Chondrocyte (in vitro differentiated cells): ENCODE data around the gene CEP97. TPM values are rescaled to one million over a fixed set of nuclear protein-coding genes. Genes with fewer than 3 reads are reported as not detected.
"Not testable (repeated sequence)": the region's sequence is repeated elsewhere in the genome, so short reads cannot be mapped to it uniquely, and the experiment has no call there.

Experiments
- DNase-seq: peaks from one replicate; pipeline ENCODE4 v3.0.0; 2021; ENCODE audit warnings: mixed read lengths, low spot score
- H3K27ac Mint-ChIP-seq: one replicate; pipeline ENCODE4 v1.8.0; 2021; ENCODE audit warnings: mild to moderate bottlenecking, moderate library complexity, mixed read lengths; ENCODE audit not compliant: unreplicated experiment
- H3K27me3 Mint-ChIP-seq: 2 replicates; pipeline ENCODE4 v1.8.0; 2021; ENCODE audit warnings: low read depth, mixed read lengths
- H3K36me3 Mint-ChIP-seq: 2 replicates; pipeline ENCODE4 v1.8.0; 2021; ENCODE audit warnings: low read depth, mixed read lengths
- H3K4me1 Mint-ChIP-seq: 2 replicates; pipeline ENCODE4 v1.8.0; 2021; ENCODE audit warnings: low read depth, mild to moderate bottlenecking, mixed read lengths
- H3K4me3 Mint-ChIP-seq: one replicate; pipeline ENCODE4 v1.8.0; 2021; ENCODE audit warnings: mild to moderate bottlenecking, moderate library complexity, mixed read lengths; ENCODE audit not compliant: unreplicated experiment
- H3K9me3 Mint-ChIP-seq: 2 replicates; pipeline ENCODE4 v1.8.0; 2021; ENCODE audit warnings: low read depth, mixed read lengths
- CTCF ChIP-seq: fragments of 200-600 bp; sonication (generic); IDR thresholded peaks from 2 replicates; pipeline ENCODE4 v1.5.0; 2021; ENCODE audit warnings: antibody characterized with exemption, mild to moderate bottlenecking, moderate library complexity
- total RNA-seq: library from RNA; stranded (reverse); gene quantifications from 3 replicates; pipeline ENCODE4 v1.2.1, GENCODE V29; 2021

The CEP97 gene
- total RNA-seq, 1 donor from 2014 or later, result 11.8 TPM

- peak; percentile 52 for TF ChIP-seq CTCF
- Mint-ChIP-seq H3K4me1 (peaks cover 40% of the 10 kb centered on the region), H3K4me3 (peak overlapping the region; percentile 86), H3K36me3 (peaks cover 19% of the 10 kb centered on the region), H3K27ac (peak overlapping the region; percentile 96), H3K27me3 (no peaks in the 10 kb centered on the region), H3K9me3 (no peaks in the 10 kb centered on the region)
- no peak for DNase-seq
Observed at GRCh38 chr3:101677436-101678286, 46.8 kb upstream of the CEP97 start.

GRCh38 chr3:101678837-101679236 lies 45.6 kb upstream of the CEP97 start:
- Mint-ChIP-seq H3K4me1 (peaks cover 41% of the 10 kb centered on the region), H3K36me3 (peaks cover 21% of the 10 kb centered on the region)
- not testable (repeated sequence) for H3K4me3 Mint-ChIP-seq, H3K27me3 Mint-ChIP-seq, H3K27ac Mint-ChIP-seq, H3K9me3 Mint-ChIP-seq, DNase-seq

GRCh38 chr3:101680466-101680865 lies 43.9 kb upstream of the CEP97 start:
- peaks cover 28% of the 10 kb centered on the region for H3K36me3 Mint-ChIP-seq
- peak overlapping the region; percentile 61 for H3K27ac Mint-ChIP-seq
- H3K4me3 Mint-ChIP-seq, result no peak overlapping the region
- no peak for TF ChIP-seq CTCF
- DNase-seq, result no peak
- H3K9me3 Mint-ChIP-seq, result no peaks in the 10 kb centered on the region
- H3K27me3 Mint-ChIP-seq, result no peaks in the 10 kb centered on the region
- H3K4me1 Mint-ChIP-seq, result peaks cover 37% of the 10 kb centered on the region

- Mint-ChIP-seq H3K27ac (peak overlapping the region; percentile 98), H3K4me3 (peak overlapping the region; percentile 97), H3K27me3 (no peaks in the 10 kb centered on the region), H3K36me3 (peaks cover 33% of the 10 kb centered on the region), H3K4me1 (peaks cover 33% of the 10 kb centered on the region), H3K9me3 (no peaks in the 10 kb centered on the region)
- no peak for DNase-seq
- TF ChIP-seq CTCF, result no peak
Observed at GRCh38 chr3:101685050-101685400, 39.4 kb upstream of the CEP97 start.

GRCh38 chr3:101685870-101686307 lies 38.5 kb upstream of the CEP97 start:
- Mint-ChIP-seq H3K36me3 (peaks cover 27% of the 10 kb centered on the region), H3K27me3 (no peaks in the 10 kb centered on the region), H3K9me3 (no peaks in the 10 kb centered on the region), H3K4me1 (peaks cover 33% of the 10 kb centered on the region), H3K27ac (peak overlapping the region; percentile 98), H3K4me3 (peak overlapping the region; percentile 97)
- DNase-seq, result no peak
- no peak for TF ChIP-seq CTCF
